SK-N-SH (cell line): ENCODE data around the gene KCNK17. TPM values are rescaled to one million over a fixed set of nuclear protein-coding genes. Genes with fewer than 3 reads are reported as not detected.

Experiments used
- CTCF ChIA-PET: fragments of 300-600, 350-600 bp; formaldehyde crosslinking; extraction: SDS; loops from one replicate; lab custom pipeline; 2021; lab: Yijun Ruan, JAX
- POLR2A ChIA-PET: fragments of 350-600 bp; sonication (Branson Sonifier 250); formaldehyde crosslinking; extraction: SDS; loops from one replicate; lab custom pipeline; 2020; ENCODE audit warnings: antibody characterized with exemption, inconsistent platforms; lab: Yijun Ruan, JAX
- DNase-seq: peaks from one replicate; pipeline ENCODE4 v3.0.0; 2012
- H2AFZ ChIP-seq: fragments of 200-600 bp; sonication (generic); 2 replicates; pipeline ENCODE4 v1.8.1; 2016; ENCODE audit warnings: antibody characterized with exemption, mild to moderate bottlenecking, low read depth
- H3F3A ChIP-seq: fragments of 200-600 bp; sonication (generic); replicated peaks from 2 replicates; pipeline ENCODE3; 2016; ENCODE audit warnings: antibody characterized with exemption, mild to moderate bottlenecking; ENCODE audit not compliant: insufficient read depth
- H3K27ac ChIP-seq, 2 experiments: fragments of 200-500 bp in 1 of 2; fragments of 200-600 bp in 1 of 2; sonication (Bioruptor generic) in 1 of 2; sonication (generic), shearing (Covaris generic) in 1 of 2; 2 replicates each; pipeline versions ENCODE4 v1.5.1 to v1.6.1; 2014 to 2016; ENCODE audit warnings: low read depth in 2 of 2, inconsistent platforms in 1 of 2, low read length in 1 of 2, mild to moderate bottlenecking in 1 of 2, mixed read lengths in 1 of 2
- H3K27me3 ChIP-seq: fragments of 200-600 bp; sonication (generic), shearing (Covaris generic); 2 replicates; pipeline ENCODE4 v1.6.1; 2016; ENCODE audit warnings: mixed run types; ENCODE audit not compliant: insufficient read depth
- H3K36me3 ChIP-seq, 2 experiments: fragments of 200-500 bp in 1 of 2; fragments of 200-600 bp in 1 of 2; sonication (Bioruptor generic) in 1 of 2; sonication (generic) in 1 of 2; replicated peaks in 1 of 2; 2 replicates each; pipeline versions ENCODE3 to v1.5.1; 2014 to 2016; ENCODE audit warnings: low read length in 1 of 2, mild to moderate bottlenecking in 1 of 2; ENCODE audit not compliant: insufficient read depth in 2 of 2, control insufficient read depth in 1 of 2
- H3K4me1 ChIP-seq, 2 experiments: fragments of 200-500 bp in 1 of 2; fragments of 200-600 bp in 1 of 2; sonication (Bioruptor generic) in 1 of 2; sonication (generic), shearing (Covaris generic) in 1 of 2; 2 replicates each; pipeline versions ENCODE4 v1.5.1 to v1.6.1; 2014 to 2016; ENCODE audit warnings: low read depth in 1 of 2, low read length in 1 of 2, mixed run types in 1 of 2; ENCODE audit not compliant: insufficient read depth in 2 of 2, control insufficient read depth in 1 of 2
- H3K4me2 ChIP-seq: fragments of 200-600 bp; sonication (generic), shearing (Covaris generic); 2 replicates; pipeline ENCODE4 v1.6.1; 2017; ENCODE audit warnings: mixed run types
- H3K4me3 ChIP-seq, 2 experiments: fragments of 200-500 bp in 1 of 2; fragments of 200-600 bp in 1 of 2; sonication (Bioruptor generic) in 1 of 2; sonication (generic), shearing (Covaris generic) in 1 of 2; 2 replicates each; pipeline versions ENCODE4 v1.5.1 to v1.8.1; 2014 to 2016; ENCODE audit warnings: low read depth in 2 of 2, inconsistent platforms in 1 of 2, low read length in 1 of 2, mild to moderate bottlenecking in 1 of 2, mixed read lengths in 1 of 2, moderate library complexity in 1 of 2
- H3K79me2 ChIP-seq: fragments of 200-600 bp; sonication (generic); 2 replicates; pipeline ENCODE4 v1.8.1; 2017; ENCODE audit warnings: mild to moderate bottlenecking; ENCODE audit not compliant: insufficient read depth
- H3K9ac ChIP-seq: fragments of 200-600 bp; sonication (generic); 2 replicates; pipeline ENCODE4 v1.6.1; 2017; ENCODE audit warnings: mixed run types
- H3K9me2 ChIP-seq: fragments of 200-600 bp; sonication (generic); 2 replicates; pipeline ENCODE4 v1.6.1; 2017; ENCODE audit warnings: mixed run types
- H3K9me3 ChIP-seq: fragments of 200-600 bp; sonication (generic); 2 replicates; pipeline ENCODE4 v1.6.1; 2017; ENCODE audit warnings: mixed run types, mild to moderate bottlenecking, moderate library complexity
- H4K20me1 ChIP-seq: fragments of 200-600 bp; sonication (generic); 2 replicates; pipeline ENCODE4 v1.6.1; 2017; ENCODE audit warnings: mild to moderate bottlenecking, mixed run types; ENCODE audit not compliant: insufficient read depth
- CTCF ChIP-seq: fragments of 200-600 bp; sonication (generic); IDR thresholded peaks from 2 replicates; pipeline ENCODE4 v1.6.1; 2017; ENCODE audit warnings: antibody characterized with exemption, mild to moderate bottlenecking, moderate library complexity
- EZH2phosphoT487 ChIP-seq: fragments of 200-600 bp; sonication (generic); IDR thresholded peaks from 2 replicates; pipeline ENCODE4 v1.6.1; 2017; ENCODE audit warnings: low read depth, mixed run types, mild to moderate bottlenecking, antibody characterized with exemption, moderate library complexity, borderline replicate concordance
- FOXJ3 ChIP-seq: sonication (generic); formaldehyde crosslinking; IDR thresholded peaks from 2 replicates; pipeline ENCODE4 v1.5.1; 2020; ENCODE audit warnings: mild to moderate bottlenecking, missing genetic modification reagents
- FOXM1 ChIP-seq: IDR thresholded peaks from 2 replicates; pipeline ENCODE4 v1.4.0; 2012; ENCODE audit warnings: low read depth, mild to moderate bottlenecking
- GABPA ChIP-seq: IDR thresholded peaks from 2 replicates; pipeline ENCODE4 v1.4.0; 2012; ENCODE audit warnings: low read depth, mild to moderate bottlenecking
- IRF3 ChIP-seq: fragments of 150-350 bp; IDR thresholded peaks from 2 replicates; pipeline ENCODE4 v1.6.1; 2016; ENCODE audit warnings: mild to moderate bottlenecking, low read depth, low read length
- JUND ChIP-seq: IDR thresholded peaks from 2 replicates; pipeline ENCODE4 v1.4.0; 2012
- MAX ChIP-seq: IDR thresholded peaks from 2 replicates; pipeline ENCODE4 v1.4.0; 2012; ENCODE audit warnings: low read depth
- MEF2A ChIP-seq: IDR thresholded peaks from 2 replicates; pipeline ENCODE4 v1.4.0; 2012; ENCODE audit warnings: low read depth, borderline replicate concordance
- PBX3 ChIP-seq: IDR thresholded peaks from 2 replicates; pipeline ENCODE4; 2012
- RAD21 ChIP-seq: IDR thresholded peaks from 2 replicates; pipeline ENCODE4 v1.6.1; 2012; ENCODE audit warnings: mild to moderate bottlenecking, low read length
- RCOR1 ChIP-seq: fragments of 150-350 bp; IDR thresholded peaks from 2 replicates; pipeline ENCODE4 v1.6.1; 2017; ENCODE audit warnings: antibody characterized with exemption, low read length
- RXRA ChIP-seq: IDR thresholded peaks from 2 replicates; pipeline ENCODE4 v1.4.0; 2012; ENCODE audit warnings: low read depth, mild to moderate bottlenecking, borderline replicate concordance
- SIN3A ChIP-seq: IDR thresholded peaks from 2 replicates; pipeline ENCODE4 v1.6.1; 2012; ENCODE audit warnings: low read depth, mild to moderate bottlenecking, low read length, moderate library complexity, borderline replicate concordance
- SMC3 ChIP-seq: IDR thresholded peaks from 2 replicates; pipeline ENCODE4 v1.6.1; 2012; ENCODE audit warnings: low read depth, low read length, improper control_type of control experiment
- TCF12 ChIP-seq: IDR thresholded peaks from 2 replicates; pipeline ENCODE4 v1.4.0; 2012
- TEAD4 ChIP-seq: IDR thresholded peaks from 2 replicates; pipeline ENCODE4 v1.4.0; 2012; ENCODE audit warnings: mild to moderate bottlenecking, borderline replicate concordance; ENCODE audit not compliant: insufficient read depth
- USF1 ChIP-seq: IDR thresholded peaks from 2 replicates; pipeline ENCODE4 v1.4.0; 2012; ENCODE audit warnings: low read depth, borderline replicate concordance
- USF2 ChIP-seq: fragments of 150-350 bp; IDR thresholded peaks from 2 replicates; pipeline ENCODE4 v1.6.1; 2017; ENCODE audit warnings: antibody characterized with exemption, low read length, low read depth, borderline replicate concordance
- WGBS: methylation state at CpG from one replicate; pipeline ENCODE4 v1.1.6; 2017; ENCODE audit warnings: low lambda C conversion rate; 5-methylcytosine and 5-hydroxymethylcytosine counted together
- polyA plus RNA-seq, 3 experiments: library from polyadenylated mRNA; depleted of rRNA; stranded (reverse); fragments of >200 nt; gene quantifications; 2 replicates each; pipeline ENCODE4 v1.2.3, GENCODE V29; 2012

KCNK17 gene
- polyA plus RNA-seq, 1 of the 3 experiments (the other 2 are of a cell fraction) = not detected

- POLR2A ChIA-PET = no interaction called here
- no peak overlapping the region for H3K27ac ChIP-seq
- no peak overlapping the region for H3K9ac ChIP-seq
- H3K27me3 ChIP-seq = peaks cover 7% of the 10 kb centered on the region; the same call in 1 of the 2 replicates
- no peak overlapping the region; a peak in 1 of 4 replicates for H3K4me3 ChIP-seq
- TF ChIP-seq CTCF (peak; percentile 78), SMC3 (peak; percentile 92), PBX3 (no peak), RAD21 (peak; percentile 94)
- no peak overlapping the region for H2AFZ ChIP-seq
- H3K4me2 ChIP-seq = no peak overlapping the region
- no peaks in the 10 kb centered on the region for H3K9me3 ChIP-seq
- no peaks in the 10 kb centered on the region for H4K20me1 ChIP-seq
- DNase-seq = peak; percentile 88
- CTCF ChIA-PET = interaction anchor here (0.6 to 16.6 kb wide), 45 partner anchors 8 to 635 kb away, joined by 3 to 457 read pairs (median 4); partner anchors contain the start of gene KCNK16
- WGBS = 17% methylated on average over 6 of the region's 7 CpGs
- no peaks in the 10 kb centered on the region for H3F3A ChIP-seq
- H3K79me2 ChIP-seq = no peaks in the 10 kb centered on the region
- no peaks in the 10 kb centered on the region for H3K36me3 ChIP-seq
- no peaks in the 10 kb centered on the region for H3K9me2 ChIP-seq
- peaks cover 0 to 2% of the 10 kb centered on the region in 2 experiments; a peak in 1 of 4 replicates for H3K4me1 ChIP-seq
Measured at GRCh38 chr6:39309942-39310531, 4.2 kb downstream of the KCNK17 start.

GRCh38 chr6:39307462-39307861, 6.8 kb downstream of the KCNK17 start:
- Histone ChIP-seq H4K20me1 (no peaks in the 10 kb centered on the region), H3K4me2 (no peak overlapping the region), H3K9me3 (no peaks in the 10 kb centered on the region), H2AFZ (no peak overlapping the region), H3F3A (no peaks in the 10 kb centered on the region), H3K27me3 (peaks cover 2% of the 10 kb centered on the region; the same call in 1 of the 2 replicates), H3K27ac (no peak overlapping the region), H3K36me3 (no peaks in the 10 kb centered on the region), H3K9me2 (no peaks in the 10 kb centered on the region), H3K4me3 (no peak overlapping the region), H3K9ac (no peak overlapping the region), H3K79me2 (no peaks in the 10 kb centered on the region), H3K4me1 (peaks cover 0 to 2% of the 10 kb centered on the region in 2 experiments; a peak in 1 of 4 replicates)
- DNase-seq = no peak
- WGBS = 28% methylated on average over 3 of the region's 3 CpGs
- POLR2A ChIA-PET = no interaction called here
- CTCF ChIA-PET = interaction anchor here (0.9 to 16.6 kb wide), 5 partner anchors 14 to 435 kb away, joined by 3 to 457 read pairs (median 8); partner anchors contain the start of gene KCNK16
- TF ChIP-seq TEAD4 = no peak
- TF ChIP-seq USF2 = no peak
- TF ChIP-seq USF1 = no peak
- TF ChIP-seq JUND = no peak
- TF ChIP-seq IRF3 = no peak
- no peak for TF ChIP-seq GABPA
- TF ChIP-seq CTCF = no peak
- TF ChIP-seq EZH2phosphoT487 = no peak
- no peak for TF ChIP-seq FOXM1
- TF ChIP-seq MEF2A = no peak
- TF ChIP-seq RAD21 = no peak
- no peak for TF ChIP-seq TCF12
- no peak for TF ChIP-seq RXRA
- TF ChIP-seq RCOR1 = no peak
- no peak for TF ChIP-seq FOXJ3 (CRISPR knock-in tag)
- TF ChIP-seq SIN3A = no peak
- no peak for TF ChIP-seq MAX
